Islet precursor cell (in vitro differentiated cells): Measurements from ENCODE around the gene PRSS56.
"Not testable (repeated sequence)": the region's sequence is repeated elsewhere in the genome, so short reads cannot be mapped to it uniquely, and the experiment has no call there.

Experiments
- DNase-seq: peaks from one replicate; pipeline ENCODE4 v3.0.0-alpha.2; 2018

PRSS56 gene

DNA sequence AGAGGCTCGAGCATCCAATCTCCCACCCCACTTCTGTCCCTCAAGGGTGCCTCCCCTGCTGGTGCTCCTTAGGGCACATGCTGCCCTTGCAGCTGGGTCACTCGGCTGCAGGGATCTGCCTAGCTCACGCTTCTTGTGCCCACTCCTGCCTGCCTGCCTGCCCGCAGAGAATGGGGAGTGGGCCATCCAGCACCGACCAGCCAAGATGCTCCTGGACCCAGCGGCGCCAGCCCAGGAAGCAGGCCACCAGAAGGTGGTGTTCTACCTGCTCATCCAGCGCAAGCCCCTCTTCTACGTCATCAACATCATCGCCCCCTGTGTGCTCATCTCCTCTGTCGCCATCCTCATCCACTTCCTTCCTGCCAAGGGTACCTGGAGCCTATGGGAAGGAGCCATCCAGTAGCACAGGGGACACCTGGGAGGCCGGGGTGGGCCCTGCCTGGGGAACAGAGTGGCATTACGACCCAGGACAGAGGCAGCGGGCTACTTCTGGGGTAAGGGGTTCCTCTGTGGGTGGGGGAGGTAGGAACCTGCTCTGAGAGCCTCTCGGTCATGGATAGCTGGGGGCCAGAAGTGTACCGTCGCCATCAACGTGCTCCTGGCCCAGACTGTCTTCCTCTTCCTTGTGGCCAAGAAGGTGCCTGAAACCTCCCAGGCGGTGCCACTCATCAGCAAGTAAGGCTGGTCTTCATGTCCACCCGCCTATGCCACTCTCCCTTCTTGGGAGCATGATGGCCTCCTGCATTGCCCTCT, 22.7 kb downstream of the PRSS56 start:
- no peak for DNase-seq

GRCh38 chr2:232543491-232543890, 23.3 kb downstream of the PRSS56 start:
- no peak for DNase-seq

DNA sequence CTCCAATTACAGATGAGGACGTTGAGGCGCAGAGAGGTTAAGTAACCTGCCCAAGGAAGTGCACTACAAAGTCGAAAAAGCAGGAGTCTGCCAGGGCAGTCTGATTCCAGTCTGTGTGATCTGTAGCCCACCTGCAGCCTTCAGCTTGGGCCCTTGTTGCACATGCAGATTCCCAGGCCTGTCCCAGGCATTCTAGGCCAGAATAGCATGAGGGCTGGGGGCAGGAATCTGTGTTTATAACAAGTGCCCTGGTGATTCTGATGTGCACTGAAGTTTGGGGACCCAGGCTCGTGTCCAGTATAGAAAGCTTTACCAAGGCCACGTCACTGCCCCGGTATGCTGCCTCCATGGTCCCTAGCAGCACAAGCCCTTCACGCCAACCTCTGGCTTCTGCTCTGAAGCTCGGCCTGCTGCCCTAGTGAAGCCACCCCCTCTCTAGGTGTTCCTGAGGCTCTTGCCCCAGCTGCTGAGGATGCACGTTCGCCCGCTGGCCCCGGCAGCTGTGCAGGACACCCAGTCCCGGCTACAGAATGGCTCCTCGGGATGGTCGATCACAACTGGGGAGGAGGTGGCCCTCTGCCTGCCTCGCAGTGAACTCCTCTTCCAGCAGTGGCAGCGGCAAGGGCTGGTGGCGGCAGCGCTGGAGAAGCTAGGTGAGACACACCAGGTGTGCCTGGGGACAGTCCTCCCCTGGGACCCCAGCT, 23.9 kb downstream of the PRSS56 start:
- DNase-seq = no peak

- DNase-seq = no peak
Measured at GRCh38 chr2:232544674-232545073, 24.5 kb downstream of the PRSS56 start.

DNA sequence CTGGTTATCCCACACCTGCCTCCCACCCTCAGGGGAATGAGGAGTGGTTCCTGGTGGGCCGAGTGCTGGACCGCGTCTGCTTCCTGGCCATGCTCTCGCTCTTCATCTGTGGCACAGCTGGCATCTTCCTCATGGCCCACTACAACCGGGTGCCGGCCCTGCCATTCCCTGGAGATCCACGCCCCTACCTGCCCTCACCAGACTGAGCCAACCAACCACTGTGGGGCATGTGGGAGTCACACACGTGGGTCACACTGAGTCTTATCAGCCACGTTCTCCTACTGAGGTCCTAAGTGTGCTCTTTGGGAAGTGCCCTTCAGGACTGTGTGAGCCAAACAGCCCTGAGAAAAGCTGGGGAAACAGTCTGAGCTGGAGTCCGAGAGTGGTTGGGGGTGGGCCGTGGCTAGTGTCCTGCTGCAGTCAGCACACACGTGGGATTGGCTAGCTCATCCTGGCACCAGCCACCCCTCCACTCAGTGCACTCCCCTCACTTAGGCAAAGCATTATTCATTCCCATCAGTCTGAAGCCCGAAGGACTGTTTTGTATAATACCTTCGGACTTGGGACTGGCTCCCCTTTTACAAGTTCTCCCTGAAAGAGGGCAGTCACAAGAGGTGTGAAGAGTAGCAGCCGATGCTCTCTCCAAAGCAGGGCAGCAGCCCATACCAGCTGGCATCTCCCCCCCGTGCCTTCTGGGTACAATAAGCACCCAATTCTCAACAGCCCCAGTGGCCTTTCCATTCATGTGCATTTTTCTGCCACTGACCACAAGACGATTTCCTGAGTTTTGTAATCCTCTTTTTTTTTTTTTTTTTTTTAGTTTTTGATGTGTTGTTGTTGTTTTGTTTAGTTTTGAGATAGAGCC, 25.6 kb downstream of the PRSS56 start:
- DNase-seq = no peak

DNA sequence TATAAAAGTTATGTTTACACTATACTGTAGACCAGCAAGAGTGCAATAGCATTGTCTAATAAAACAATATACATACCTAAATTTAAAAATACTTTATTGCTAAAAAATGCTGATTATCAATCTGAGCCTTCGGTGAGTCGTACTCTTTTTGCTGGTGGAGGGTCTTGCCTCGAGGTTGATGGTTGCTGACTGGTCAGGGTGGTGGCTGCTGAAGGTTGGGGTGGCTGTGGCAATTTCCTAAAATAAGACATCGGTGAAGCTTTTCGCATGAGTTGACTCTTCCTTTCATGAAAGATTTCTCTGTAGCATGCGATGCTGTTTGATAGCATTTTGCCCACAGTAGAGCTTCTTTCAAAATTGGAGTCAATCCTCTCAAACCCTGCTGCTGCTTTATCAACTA, 27.8 kb downstream of the PRSS56 start:
- DNase-seq = no peak

- no peak for DNase-seq
Measured at GRCh38 chr2:232549655-232550353, 29.6 kb downstream of the PRSS56 start.

- peak; percentile 98 for DNase-seq
Measured at GRCh38 chr2:232550354-232551249, 30.4 kb downstream of the PRSS56 start, which contains the start of the genes EIF4E2 and TIGD1. EIF4E2 (plus strand) TSS chr2:232550689; CDS start chr2:232550725, 36 bp downstream. TIGD1 (minus strand) TSS chr2:232550557; CDS start chr2:232549882, 675 bp downstream.

DNA sequence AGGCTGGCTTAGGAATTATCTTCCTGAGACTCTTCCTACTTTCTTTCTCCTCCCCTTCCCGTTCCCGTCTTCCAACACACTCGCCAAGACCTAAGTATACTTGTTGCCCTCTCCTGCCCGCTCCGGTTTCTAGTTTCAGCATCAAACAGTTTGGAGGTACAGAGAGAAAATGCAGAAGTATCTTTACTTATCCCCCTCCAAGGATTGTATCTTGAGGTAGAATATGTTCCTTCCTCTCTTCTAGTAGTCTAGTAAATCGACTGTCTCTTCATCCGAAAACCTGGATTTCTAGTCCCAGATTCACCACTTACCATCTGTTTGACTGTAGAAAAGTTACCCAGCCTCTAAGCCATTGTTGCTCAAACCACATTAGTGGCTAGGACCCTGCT, 31.1 kb downstream of the PRSS56 start:
- DNase-seq = no peak

DNA sequence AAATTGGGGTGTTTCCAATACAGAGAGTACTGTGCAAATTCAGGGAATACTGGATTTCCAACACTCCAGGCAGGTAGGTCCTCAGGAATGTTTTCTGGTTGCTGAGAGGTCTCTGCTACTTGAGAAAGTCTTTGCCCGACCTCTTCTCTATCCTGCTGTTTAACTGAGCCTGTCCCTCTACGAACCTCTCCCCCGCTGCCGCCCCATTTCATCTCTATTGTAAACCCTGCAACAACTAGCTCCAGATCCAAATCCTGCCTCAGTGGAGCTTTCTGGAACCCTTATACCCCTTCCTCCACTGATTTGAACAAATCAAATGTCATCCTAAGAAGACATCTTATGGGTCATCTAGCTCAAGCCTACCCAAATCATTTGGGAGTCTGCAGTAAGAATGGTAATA, 31.6 kb downstream of the PRSS56 start:
- DNase-seq = no peak

DNA sequence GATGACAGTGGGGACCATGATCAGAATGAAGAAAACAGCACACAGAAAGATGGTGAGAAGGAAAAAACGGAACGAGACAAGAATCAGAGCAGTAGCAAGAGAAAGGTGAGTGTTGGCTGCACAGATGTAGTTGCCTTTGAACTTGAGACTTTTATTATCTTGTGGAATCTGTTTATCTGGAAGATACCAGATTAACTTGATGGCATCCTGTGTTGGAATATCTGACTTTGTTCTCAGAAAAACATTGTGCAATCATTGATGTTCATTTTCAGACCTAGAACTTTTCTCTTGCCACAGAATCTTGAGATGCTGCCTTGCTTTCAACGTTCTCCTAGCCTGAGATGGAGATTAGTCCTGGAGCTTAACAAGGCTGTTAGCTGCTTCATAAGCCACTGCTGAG, 36.2 kb downstream of the PRSS56 start:
- no peak for DNase-seq

GRCh38 chr2:232562515-232563151, 42.4 kb downstream of the PRSS56 start:
- no peak for DNase-seq

- DNase-seq = no peak
Measured at GRCh38 chr2:232563580-232563979, 43.4 kb downstream of the PRSS56 start.

DNA sequence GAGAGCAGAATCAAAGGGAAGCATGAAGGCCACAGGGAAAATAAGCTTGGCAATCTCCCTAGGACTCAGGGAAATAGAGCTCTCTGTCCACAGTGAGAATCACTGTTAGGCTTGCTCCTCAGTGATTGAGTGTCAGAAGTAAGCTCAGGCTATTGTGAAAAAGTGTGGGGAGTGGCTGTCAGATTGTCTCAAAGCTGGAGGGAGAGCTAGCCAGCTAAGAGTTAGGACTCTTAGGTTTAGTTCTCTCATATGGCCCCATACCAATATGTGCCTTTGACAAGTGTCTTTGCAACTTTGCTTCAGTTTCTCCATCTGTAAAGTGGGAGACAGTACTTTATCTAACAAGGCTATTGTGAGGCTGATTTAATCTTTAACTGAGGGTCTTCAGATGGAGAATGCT, 47.5 kb downstream of the PRSS56 start:
- no peak for DNase-seq

DNA sequence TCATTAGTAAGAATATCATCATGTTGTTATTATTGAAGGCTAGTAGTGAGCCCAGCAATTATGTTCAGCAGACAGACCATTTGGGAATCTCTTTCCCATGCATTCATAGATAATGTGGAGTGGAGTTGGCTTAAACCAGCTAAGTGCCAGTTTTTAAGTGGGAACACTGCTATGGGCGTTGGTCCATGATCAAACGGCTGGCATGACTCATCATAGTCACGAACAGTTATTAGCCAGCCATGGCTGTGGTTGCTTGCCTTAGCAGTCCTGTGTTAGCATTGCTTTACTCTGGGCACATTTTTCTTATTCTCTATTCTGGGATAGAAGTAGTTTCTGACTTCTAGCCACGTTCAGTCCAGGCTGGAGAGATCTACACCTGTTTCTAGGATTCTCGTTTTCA, 48.0 kb downstream of the PRSS56 start:
- DNase-seq = no peak

GRCh38 chr2:232569541-232569940, 49.4 kb downstream of the PRSS56 start:
- no peak for DNase-seq

DNA sequence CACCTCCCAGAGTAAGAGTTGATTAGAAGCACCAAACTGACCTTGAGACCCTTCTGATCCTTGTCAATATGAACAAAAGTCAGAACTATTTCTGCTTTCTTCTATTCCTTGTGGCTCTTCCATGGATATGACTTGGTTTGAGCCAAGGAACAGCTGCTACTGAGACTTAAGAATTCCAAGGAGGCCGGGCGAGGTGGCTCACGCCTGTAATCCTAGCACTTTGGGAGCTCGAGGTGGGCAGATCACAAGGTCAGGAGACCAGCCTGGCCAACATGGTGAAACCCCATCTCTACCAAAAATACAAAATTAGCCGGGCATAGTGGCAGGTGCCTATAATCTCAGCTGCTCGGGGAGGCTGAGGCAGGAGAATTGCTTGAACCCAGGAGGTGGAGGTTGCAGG, 50.3 kb downstream of the PRSS56 start:
- DNase-seq = not testable (repeated sequence)

DNA sequence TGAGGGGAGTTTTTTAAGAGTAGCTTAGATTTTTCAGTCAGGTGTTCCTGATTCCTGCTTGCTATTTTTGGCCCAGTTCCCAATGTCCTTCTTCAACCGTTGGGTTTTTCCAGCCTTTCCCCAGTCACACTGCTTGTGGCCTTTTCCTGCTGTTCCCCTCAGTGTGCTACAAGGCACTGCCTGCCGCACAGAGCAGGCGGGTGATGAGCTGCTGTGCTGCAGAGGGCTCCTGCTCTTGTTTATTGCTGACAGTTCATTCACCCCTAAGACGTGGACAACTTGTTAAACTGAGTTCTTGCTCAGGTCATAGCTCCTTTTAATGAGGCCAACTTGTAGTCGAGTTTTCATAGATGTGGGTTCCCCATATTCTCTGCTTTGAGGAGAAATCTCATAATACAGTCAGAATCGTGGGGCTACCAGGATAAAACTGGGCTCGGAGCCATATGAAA, 50.9 kb downstream of the PRSS56 start:
- no peak for DNase-seq

DNA sequence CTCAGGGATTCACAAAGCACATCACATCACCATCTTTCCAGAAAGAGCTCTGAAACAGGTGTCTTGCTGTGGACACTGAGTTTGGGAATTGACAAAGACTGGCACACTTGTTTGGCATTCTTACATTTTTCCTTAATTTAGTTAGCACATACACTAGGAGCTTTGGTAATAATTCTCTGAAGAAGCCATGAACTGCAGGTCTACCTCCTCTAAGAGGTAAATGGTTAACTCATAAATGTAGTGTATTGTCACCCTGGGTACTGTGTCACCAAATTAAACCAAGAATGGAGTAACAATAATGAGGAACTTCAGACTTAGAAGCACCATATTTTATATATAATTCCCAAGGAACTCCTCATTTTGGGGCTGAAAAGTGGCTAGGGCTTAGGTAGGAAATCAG, 52.9 kb downstream of the PRSS56 start:
- DNase-seq = no peak

GRCh38 chr2:232573771-232574435, 53.7 kb downstream of the PRSS56 start:
- DNase-seq = no peak
